ENCODE measurements around the gene STK26.
"Not testable (repeated sequence)": the region's sequence is repeated elsewhere in the genome, so short reads cannot be mapped to it uniquely, and the experiment has no call there.

Gene STK26

DNA sequence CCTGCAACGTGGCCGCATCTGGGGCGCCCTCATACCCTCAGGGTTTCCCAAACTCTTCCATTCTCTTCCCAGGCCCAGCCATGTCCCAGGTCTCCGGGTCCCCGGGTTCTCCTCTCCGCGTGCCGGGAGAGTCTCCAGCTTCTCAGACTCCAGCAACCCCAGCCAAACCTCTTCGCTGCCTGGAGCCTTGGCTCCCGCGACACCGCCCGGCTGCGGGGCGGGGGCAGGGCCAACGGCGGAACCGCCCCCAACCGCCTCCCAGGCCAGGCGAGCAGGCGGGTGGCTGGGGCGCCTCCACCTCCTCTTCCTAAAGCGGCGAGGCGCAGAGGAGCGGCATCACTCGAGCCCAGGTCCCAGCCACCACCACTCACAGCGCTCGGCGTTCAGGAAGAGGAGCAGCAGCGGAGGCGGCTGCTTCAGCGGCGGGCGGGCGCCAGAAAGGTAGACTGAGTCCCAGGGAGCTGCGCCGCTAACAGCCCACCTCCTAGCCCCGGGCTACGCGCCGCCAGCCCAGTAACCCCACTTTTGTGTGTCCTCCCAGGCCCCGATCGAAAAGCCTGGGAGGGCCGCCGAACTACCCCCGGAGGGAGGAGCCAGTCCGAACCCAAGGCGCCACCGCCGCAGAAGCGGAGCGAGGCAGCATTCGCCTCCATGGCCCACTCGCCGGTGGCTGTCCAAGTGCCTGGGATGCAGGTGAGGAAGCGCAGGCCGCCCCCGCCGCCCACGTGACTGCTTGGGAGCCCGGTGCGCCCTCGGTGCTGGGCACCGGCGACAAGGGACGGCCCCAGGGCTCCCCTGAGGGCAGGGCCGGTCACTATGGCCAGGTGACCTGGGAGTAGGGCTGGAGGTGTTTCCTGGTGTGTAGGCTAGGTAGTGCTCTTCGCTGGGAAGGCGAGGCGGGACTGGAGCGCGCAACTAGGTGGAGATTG is at the start of gene STK26:
Gene STK26 (plus strand): TSS at position 336 of the 929 bp plus-strand sequence. CDS start 316 bp downstream, at position 652.
- Histone ChIP-seq H3K27ac (ENCODE audit: low read length) (no peak within 1 kb of the TSS), H3K9me3 (ENCODE audit: control insufficient read depth in 1 of 2, low read length in 2 of 2) (no peaks in the 10 kb centered on the region), H3K36me3 (ENCODE audit: control insufficient read depth in 1 of 2, insufficient read depth in 2 of 2, low read length in 2 of 2) (no peaks in the 10 kb centered on the region), H3K4me1 (ENCODE audit: control insufficient read depth in 1 of 2, insufficient read depth in 2 of 2, low read length in 2 of 2) (peaks cover 0 to 3% of the 10 kb centered on the region in 2 donors), H3K27me3 (ENCODE audit: low read depth, low read length) (no peaks in the 10 kb centered on the region), H3K4me3 (ENCODE audit: low read depth in 1 of 2, low read length in 2 of 2) (peak within 1 kb of the TSS; percentile 56 to 81)

DNA sequence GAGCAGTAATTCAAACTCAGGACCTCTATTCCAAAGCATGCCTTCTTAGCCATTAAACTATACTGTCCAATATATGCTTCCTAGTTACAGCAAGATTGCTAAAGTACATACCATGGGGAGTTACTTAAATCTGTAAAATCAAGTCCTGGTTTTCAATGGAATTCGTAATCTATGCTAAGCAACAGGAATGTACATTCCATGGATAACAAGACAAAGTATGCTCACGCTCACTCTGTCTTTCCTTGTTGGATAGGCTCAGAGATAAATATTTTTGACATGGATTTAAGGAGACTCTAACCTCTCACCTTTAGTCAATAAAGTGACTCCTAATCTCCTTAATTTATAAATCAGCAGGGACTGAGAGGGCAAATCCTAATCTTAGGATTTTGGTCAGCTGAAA is 47.3 kb upstream of the STK26 start:
- no peaks in the 10 kb centered on the region for H3K36me3 ChIP-seq (ENCODE audit: control insufficient read depth in 1 of 2, insufficient read depth in 2 of 2, low read length in 2 of 2)
- H3K4me1 ChIP-seq (ENCODE audit: control insufficient read depth in 1 of 2, insufficient read depth in 2 of 2, low read length in 2 of 2), result no peaks in the 10 kb centered on the region
- no peaks in the 10 kb centered on the region for H3K9me3 ChIP-seq (ENCODE audit: control insufficient read depth in 1 of 2, low read length in 2 of 2)
- no peak overlapping the region for H3K4me3 ChIP-seq (ENCODE audit: low read depth in 1 of 2, low read length in 2 of 2)
- no peak overlapping the region for H3K27ac ChIP-seq (ENCODE audit: low read length)
- no peaks in the 10 kb centered on the region for H3K27me3 ChIP-seq (ENCODE audit: low read depth, low read length)

DNA sequence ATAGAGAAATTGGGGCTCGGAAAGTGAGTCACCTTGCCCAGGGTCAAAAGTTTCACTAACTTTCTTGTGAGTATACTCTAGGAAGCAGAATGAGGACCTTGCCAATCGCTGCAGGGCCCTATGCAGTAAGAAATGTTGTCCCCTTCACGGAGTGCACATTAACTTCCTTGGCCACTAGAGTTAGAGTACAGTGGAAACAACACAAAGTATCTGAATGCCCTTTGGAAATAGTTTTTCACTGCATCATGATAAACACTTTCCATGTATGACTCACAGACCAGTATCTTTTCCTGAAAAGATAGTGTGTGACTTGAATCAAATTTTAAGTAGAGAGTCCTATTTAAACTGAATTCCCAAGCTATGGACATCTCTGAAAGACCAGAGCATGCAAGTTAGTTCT is 45.5 kb upstream of the STK26 start:
- Histone ChIP-seq H3K36me3 (ENCODE audit: control insufficient read depth in 1 of 2, insufficient read depth in 2 of 2, low read length in 2 of 2) (no peaks in the 10 kb centered on the region), H3K4me3 (ENCODE audit: low read depth in 1 of 2, low read length in 2 of 2) (no peak overlapping the region), H3K9me3 (ENCODE audit: control insufficient read depth in 1 of 2, low read length in 2 of 2) (no peaks in the 10 kb centered on the region), H3K4me1 (ENCODE audit: control insufficient read depth in 1 of 2, insufficient read depth in 2 of 2, low read length in 2 of 2) (no peaks in the 10 kb centered on the region), H3K27ac (ENCODE audit: low read length) (no peak overlapping the region), H3K27me3 (ENCODE audit: low read depth, low read length) (no peaks in the 10 kb centered on the region)

DNA sequence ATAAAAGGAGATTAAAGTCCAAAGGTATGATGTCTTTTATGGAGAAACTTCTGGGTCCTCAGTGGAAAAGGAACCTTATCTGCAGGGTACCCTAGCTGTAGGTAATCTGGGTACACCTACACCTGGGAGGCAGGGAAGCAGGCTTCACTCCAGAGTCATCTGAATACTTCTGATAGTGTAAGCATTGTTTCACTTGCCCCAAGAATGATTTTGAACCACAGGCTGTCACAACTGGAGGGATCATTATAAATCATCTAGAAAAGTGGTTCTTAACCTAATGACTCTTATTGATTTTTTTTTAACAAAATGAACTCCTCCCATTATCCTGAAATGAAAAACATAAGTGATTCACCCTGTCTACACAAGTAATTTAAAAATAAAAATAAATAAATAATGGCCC is 44.0 kb upstream of the STK26 start:
- Histone ChIP-seq H3K4me1 (ENCODE audit: control insufficient read depth in 1 of 2, insufficient read depth in 2 of 2, low read length in 2 of 2) (no peaks in the 10 kb centered on the region), H3K27ac (ENCODE audit: low read length) (no peak overlapping the region), H3K36me3 (ENCODE audit: control insufficient read depth in 1 of 2, insufficient read depth in 2 of 2, low read length in 2 of 2) (no peaks in the 10 kb centered on the region), H3K27me3 (ENCODE audit: low read depth, low read length) (no peaks in the 10 kb centered on the region), H3K9me3 (ENCODE audit: control insufficient read depth in 1 of 2, low read length in 2 of 2) (no peaks in the 10 kb centered on the region), H3K4me3 (ENCODE audit: low read depth in 1 of 2, low read length in 2 of 2) (no peak overlapping the region)

DNA sequence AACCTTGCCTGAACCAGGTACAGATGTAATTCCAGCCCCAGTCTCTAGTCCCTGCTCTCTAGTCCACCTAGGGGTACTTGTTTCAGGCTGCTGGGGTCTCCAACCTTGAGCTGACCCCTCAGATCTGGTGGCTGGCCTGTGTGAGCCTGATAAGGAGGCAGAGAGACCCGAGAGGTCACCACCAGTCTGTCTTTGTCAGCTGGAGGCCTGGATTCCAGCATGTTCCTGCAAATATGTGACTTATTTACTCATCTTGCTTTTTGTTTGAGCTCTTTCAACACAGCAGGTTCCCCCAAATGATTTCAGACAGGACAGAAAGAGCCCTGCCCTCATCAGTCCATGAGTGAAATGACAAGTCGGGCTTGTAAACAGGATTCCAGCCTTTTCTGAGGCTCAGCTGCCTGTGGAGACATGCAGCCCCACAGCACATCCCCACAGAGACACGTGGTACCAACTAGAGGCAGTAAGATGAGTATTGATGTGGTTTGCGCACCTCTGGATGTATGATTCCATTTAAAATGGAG is 37.5 kb upstream of the STK26 start:
- Histone ChIP-seq H3K9me3 (ENCODE audit: control insufficient read depth in 1 of 2, low read length in 2 of 2) (no peaks in the 10 kb centered on the region), H3K27ac (ENCODE audit: low read length) (no peak overlapping the region), H3K4me3 (ENCODE audit: low read depth in 1 of 2, low read length in 2 of 2) (no peak overlapping the region), H3K36me3 (ENCODE audit: control insufficient read depth in 1 of 2, insufficient read depth in 2 of 2, low read length in 2 of 2) (no peaks in the 10 kb centered on the region), H3K4me1 (ENCODE audit: control insufficient read depth in 1 of 2, insufficient read depth in 2 of 2, low read length in 2 of 2) (no peaks in the 10 kb centered on the region), H3K27me3 (ENCODE audit: low read depth, low read length) (no peaks in the 10 kb centered on the region)

DNA sequence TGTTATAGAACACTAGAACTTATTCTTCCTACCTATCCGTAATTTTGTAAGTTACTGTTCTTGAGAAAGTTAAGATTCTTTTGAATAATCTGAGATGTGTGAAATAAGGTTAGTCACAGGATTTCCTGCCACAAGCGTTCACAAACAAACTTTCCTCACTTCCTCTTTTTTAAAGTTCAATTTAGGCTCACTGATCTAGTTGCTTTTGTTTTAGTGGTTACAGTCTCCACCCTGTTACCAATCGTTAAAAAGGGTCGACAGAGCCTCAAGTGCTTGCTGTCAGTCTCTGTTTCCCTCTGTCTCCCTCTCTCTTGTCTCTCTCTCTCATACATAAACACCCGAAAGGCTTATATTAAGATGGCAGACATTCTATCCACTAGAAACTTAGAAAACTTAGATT is 35.9 kb upstream of the STK26 start:
- no peaks in the 10 kb centered on the region for H3K27me3 ChIP-seq (ENCODE audit: low read depth, low read length)
- H3K4me3 ChIP-seq (ENCODE audit: low read depth in 1 of 2, low read length in 2 of 2), result no peak overlapping the region
- H3K4me1 ChIP-seq (ENCODE audit: control insufficient read depth in 1 of 2, insufficient read depth in 2 of 2, low read length in 2 of 2), result no peaks in the 10 kb centered on the region
- no peaks in the 10 kb centered on the region for H3K36me3 ChIP-seq (ENCODE audit: control insufficient read depth in 1 of 2, insufficient read depth in 2 of 2, low read length in 2 of 2)
- no peak overlapping the region for H3K27ac ChIP-seq (ENCODE audit: low read length)
- no peaks in the 10 kb centered on the region for H3K9me3 ChIP-seq (ENCODE audit: control insufficient read depth in 1 of 2, low read length in 2 of 2)

DNA sequence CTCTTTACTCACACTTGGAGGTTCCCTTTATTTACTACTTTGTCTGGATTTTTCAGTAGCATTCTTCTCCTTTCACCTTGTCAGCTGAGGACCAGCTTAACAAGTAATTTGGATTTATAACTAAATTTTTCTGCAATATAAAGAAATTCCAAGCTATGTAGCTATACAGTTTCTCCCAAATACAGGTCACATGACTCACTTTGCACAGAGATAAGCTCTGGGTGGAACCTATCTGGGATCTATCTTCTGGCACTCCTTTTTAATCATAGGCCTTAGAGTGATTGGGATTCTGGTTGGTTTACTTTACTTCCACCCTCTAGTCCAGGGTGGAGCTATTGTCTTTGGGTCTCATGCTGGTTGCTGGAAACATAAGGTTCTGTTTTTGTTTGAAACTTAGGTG is 34.9 kb upstream of the STK26 start:
- no peaks in the 10 kb centered on the region for H3K9me3 ChIP-seq (ENCODE audit: control insufficient read depth in 1 of 2, low read length in 2 of 2)
- no peak overlapping the region for H3K27ac ChIP-seq (ENCODE audit: low read length)
- no peaks in the 10 kb centered on the region for H3K4me1 ChIP-seq (ENCODE audit: control insufficient read depth in 1 of 2, insufficient read depth in 2 of 2, low read length in 2 of 2)
- H3K36me3 ChIP-seq (ENCODE audit: control insufficient read depth in 1 of 2, insufficient read depth in 2 of 2, low read length in 2 of 2), result no peaks in the 10 kb centered on the region
- H3K4me3 ChIP-seq (ENCODE audit: low read depth in 1 of 2, low read length in 2 of 2), result no peak overlapping the region
- no peaks in the 10 kb centered on the region for H3K27me3 ChIP-seq (ENCODE audit: low read depth, low read length)

DNA sequence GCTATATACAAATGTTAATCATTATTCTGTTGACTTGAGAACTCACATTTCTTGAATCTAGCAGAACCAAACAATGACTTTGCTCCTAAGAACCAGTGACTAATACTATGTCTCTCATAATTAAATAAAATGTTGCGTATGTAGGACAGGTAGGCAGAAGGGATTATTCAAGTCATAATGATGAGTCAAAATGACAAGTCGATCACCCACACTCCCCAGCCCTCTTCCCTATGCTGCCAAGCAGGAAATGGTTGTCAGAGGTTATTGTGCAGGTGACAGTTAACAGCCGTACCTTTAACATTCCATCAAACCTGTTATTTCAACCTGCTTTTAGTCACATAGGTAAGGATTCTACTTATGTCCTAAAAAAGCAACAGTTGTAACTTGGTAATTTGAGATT is 22.0 kb upstream of the STK26 start:
- Histone ChIP-seq H3K36me3 (ENCODE audit: control insufficient read depth in 1 of 2, insufficient read depth in 2 of 2, low read length in 2 of 2) (no peaks in the 10 kb centered on the region), H3K27ac (ENCODE audit: low read length) (no peak overlapping the region), H3K27me3 (ENCODE audit: low read depth, low read length) (no peaks in the 10 kb centered on the region), H3K9me3 (ENCODE audit: control insufficient read depth in 1 of 2, low read length in 2 of 2) (no peaks in the 10 kb centered on the region), H3K4me3 (ENCODE audit: low read depth in 1 of 2, low read length in 2 of 2) (no peak overlapping the region), H3K4me1 (ENCODE audit: control insufficient read depth in 1 of 2, insufficient read depth in 2 of 2, low read length in 2 of 2) (no peaks in the 10 kb centered on the region)

DNA sequence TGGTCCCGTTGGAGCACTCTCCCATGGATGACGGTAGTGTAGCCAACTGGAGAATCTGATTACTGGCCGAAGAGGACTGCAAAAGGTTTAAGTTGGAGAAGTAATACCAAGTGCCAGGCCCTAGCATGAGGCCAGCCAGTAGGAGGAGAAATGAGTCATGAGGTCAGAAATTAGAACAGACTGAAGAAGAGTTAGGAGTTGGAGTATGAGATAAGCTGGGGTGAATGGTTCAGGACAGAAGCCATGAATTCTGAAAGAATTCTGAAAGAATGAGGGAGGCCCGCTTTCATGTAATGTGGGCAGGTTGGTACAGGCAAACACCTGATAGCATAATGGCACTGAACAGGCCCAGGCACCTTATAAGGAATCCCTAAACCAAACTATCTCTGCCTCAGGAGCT is 18.4 kb upstream of the STK26 start:
- Histone ChIP-seq H3K27me3 (ENCODE audit: low read depth, low read length) (no peaks in the 10 kb centered on the region), H3K4me3 (ENCODE audit: low read depth in 1 of 2, low read length in 2 of 2) (no peak overlapping the region), H3K36me3 (ENCODE audit: control insufficient read depth in 1 of 2, insufficient read depth in 2 of 2, low read length in 2 of 2) (no peaks in the 10 kb centered on the region), H3K27ac (ENCODE audit: low read length) (no peak overlapping the region), H3K9me3 (ENCODE audit: control insufficient read depth in 1 of 2, low read length in 2 of 2) (no peaks in the 10 kb centered on the region), H3K4me1 (ENCODE audit: control insufficient read depth in 1 of 2, insufficient read depth in 2 of 2, low read length in 2 of 2) (no peaks in the 10 kb centered on the region)

DNA sequence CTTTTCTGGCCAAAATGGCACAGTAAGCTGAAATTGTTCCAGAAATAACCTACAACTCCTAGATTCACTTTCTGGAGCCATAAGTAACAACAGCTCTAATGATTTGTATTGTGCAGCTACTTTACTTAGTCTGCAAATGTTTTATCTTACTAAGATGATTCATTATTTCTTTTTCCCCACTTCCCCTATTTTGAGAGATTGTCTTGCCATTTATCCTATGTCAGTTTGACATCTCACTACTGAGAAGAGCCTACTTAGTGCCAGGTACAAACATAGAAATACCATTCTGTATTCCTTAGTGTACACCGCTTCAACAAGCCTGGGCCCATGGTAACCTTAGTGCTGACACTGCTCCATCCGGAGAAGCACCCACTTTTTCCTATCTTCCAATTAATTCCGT is 13.8 kb upstream of the STK26 start:
- Histone ChIP-seq H3K27me3 (ENCODE audit: low read depth, low read length) (no peaks in the 10 kb centered on the region), H3K4me3 (ENCODE audit: low read depth in 1 of 2, low read length in 2 of 2) (no peak overlapping the region), H3K27ac (ENCODE audit: low read length) (no peak overlapping the region), H3K9me3 (ENCODE audit: control insufficient read depth in 1 of 2, low read length in 2 of 2) (no peaks in the 10 kb centered on the region), H3K4me1 (ENCODE audit: control insufficient read depth in 1 of 2, insufficient read depth in 2 of 2, low read length in 2 of 2) (no peaks in the 10 kb centered on the region), H3K36me3 (ENCODE audit: control insufficient read depth in 1 of 2, insufficient read depth in 2 of 2, low read length in 2 of 2) (no peaks in the 10 kb centered on the region)

DNA sequence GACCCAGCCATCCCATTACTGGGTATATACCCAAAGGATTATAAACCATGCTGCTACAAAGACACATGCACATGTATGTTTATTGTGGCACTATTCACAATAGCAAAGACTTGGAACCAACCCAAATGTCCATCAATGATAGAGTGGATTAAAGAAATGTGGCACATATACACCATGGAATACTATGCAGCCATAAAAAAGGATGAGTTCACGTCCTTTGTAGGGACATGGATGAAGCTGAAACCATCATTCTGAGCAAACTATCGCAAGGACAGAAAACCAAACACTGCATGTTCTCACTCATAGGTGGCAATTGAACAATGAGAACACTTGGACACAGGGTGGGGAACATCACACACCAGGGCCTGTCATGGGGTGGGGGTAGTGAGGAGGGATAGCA is 12.9 kb upstream of the STK26 start:
- not testable (repeated sequence) for H3K4me3 ChIP-seq (ENCODE audit: low read depth in 1 of 2, low read length in 2 of 2); H3K4me1 ChIP-seq (ENCODE audit: control insufficient read depth in 1 of 2, insufficient read depth in 2 of 2, low read length in 2 of 2); H3K27ac ChIP-seq (ENCODE audit: low read length); H3K9me3 ChIP-seq (ENCODE audit: control insufficient read depth in 1 of 2, low read length in 2 of 2); H3K36me3 ChIP-seq (ENCODE audit: control insufficient read depth in 1 of 2, insufficient read depth in 2 of 2, low read length in 2 of 2); H3K27me3 ChIP-seq (ENCODE audit: low read depth, low read length)

DNA sequence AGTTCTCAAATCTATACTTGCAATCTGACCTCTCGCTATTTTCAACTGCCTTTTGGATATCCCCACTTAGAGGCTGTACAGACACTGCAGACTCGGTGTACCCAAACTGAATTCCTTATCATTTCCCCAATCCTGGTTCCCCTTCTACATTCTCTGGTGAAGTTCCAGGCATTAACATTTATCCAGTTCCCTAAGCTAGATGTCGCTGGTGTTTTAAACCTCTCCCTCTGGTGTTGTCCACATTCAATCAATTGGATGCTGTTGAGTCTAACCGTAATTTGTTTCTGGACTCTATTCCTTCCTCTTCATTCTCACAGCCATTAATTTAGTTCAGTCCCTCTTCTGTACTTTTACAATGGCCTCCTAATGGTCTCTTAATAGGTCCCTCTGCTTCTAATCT is 7.2 kb upstream of the STK26 start:
- Histone ChIP-seq H3K9me3 (ENCODE audit: control insufficient read depth in 1 of 2, low read length in 2 of 2) (no peaks in the 10 kb centered on the region), H3K36me3 (ENCODE audit: control insufficient read depth in 1 of 2, insufficient read depth in 2 of 2, low read length in 2 of 2) (no peaks in the 10 kb centered on the region), H3K4me1 (ENCODE audit: control insufficient read depth in 1 of 2, insufficient read depth in 2 of 2, low read length in 2 of 2) (no peaks in the 10 kb centered on the region), H3K27ac (ENCODE audit: low read length) (no peak overlapping the region), H3K4me3 (ENCODE audit: low read depth in 1 of 2, low read length in 2 of 2) (no peak overlapping the region), H3K27me3 (ENCODE audit: low read depth, low read length) (no peaks in the 10 kb centered on the region)

All from muscle layer of duodenum (tissue), 2 donors.